ENCODE data around the gene SYK. TPM values are rescaled to one million over a fixed set of nuclear protein-coding genes. Genes with fewer than 3 reads are reported as not detected.

The SYK gene
- total and polyA plus RNA-seq, 2 of the 13 experiments (the other 11 are each of a cell fraction or from before 2014, with no cell fraction given), result not detected

- TF ChIP-seq ZNF609 (CRISPR knock-in tag; IDR thresholded peaks at IDR 0.05; ENCODE audit: borderline replicate concordance) (no peak), DPF2 (CRISPR knock-in tag; IDR thresholded peaks at IDR 0.05; ENCODE audit: borderline replicate concordance, low read depth) (no peak)
Observed at GRCh38 chr9:90778746-90779145, 22.9 kb upstream of the SYK start (continued).

GRCh38 chr9:90783552-90783951 is 18.1 kb upstream of the SYK start:
- intact Hi-C loops (cut with micrococcal nuclease; ENCODE audit: unreplicated experiment), result no loop called here
- ATAC-seq (no peak), FAIRE-seq (no peak), DNase-seq (ENCODE audit: low spot score) (no peak)
- no peak overlapping the region for H3K27ac ChIP-seq (ENCODE audit: extremely low read length, insufficient read depth, low read length)
- no peaks in the 10 kb centered on the region for H3K9me3 ChIP-seq (ENCODE audit: low read length)
- H3K4me1 ChIP-seq (ENCODE audit: insufficient read depth, low read length), result no peaks in the 10 kb centered on the region
- in situ Hi-C loops (cut with HindIII; ENCODE audit: extremely low pct_ligation_motif_present, low pct_unique_long_range_greater_than_20kb), result no loop called here
- H3K79me2 ChIP-seq (ENCODE audit: insufficient read depth, low read length), result no peaks in the 10 kb centered on the region
- no peak overlapping the region for H3K4me2 ChIP-seq (ENCODE audit: low read depth, low read length)
- H3K9ac ChIP-seq (ENCODE audit: insufficient read depth, low read depth, low read length), result no peak overlapping the region
- 2% methylated on average over 3 of the region's 3 CpGs for WGBS (ENCODE audit: low lambda C conversion rate)
- CTCF ChIA-PET (ENCODE audit: low intra/inter-chr PET ratio, low total read pairs), result no interaction called here
- no peaks in the 10 kb centered on the region for H3K36me3 ChIP-seq (replicated peaks in 1 of 2; ENCODE audit: control insufficient read depth in 1 of 2, insufficient read depth in 2 of 2, low read length in 2 of 2)
- H3K27me3 ChIP-seq (ENCODE audit: control insufficient read depth in 1 of 2, insufficient read depth in 2 of 2, low read length in 2 of 2), result no peaks in the 10 kb centered on the region
- POLR2A ChIA-PET, result no interaction called here
- BruUV-seq (replicated peaks), result no TSS peak
- no peaks in the 10 kb centered on the region for H4K20me1 ChIP-seq (ENCODE audit: insufficient read depth, low read length)
- H3K4me3 ChIP-seq (replicated peaks in 1 of 3; ENCODE audit: insufficient read depth in 1 of 3, low read depth in 2 of 3, low read length in 3 of 3), result no peak overlapping the region
- H2AFZ ChIP-seq (ENCODE audit: low read length), result no peak overlapping the region
- TF ChIP-seq RFX5 (IDR thresholded peaks at IDR 0.05; ENCODE audit: low read depth, low read length) (no peak), ZBTB1 (CRISPR knock-in tag; IDR thresholded peaks at IDR 0.05; ENCODE audit: borderline replicate concordance) (no peak), SP5 (CRISPR knock-in tag; IDR thresholded peaks at IDR 0.05; ENCODE audit: borderline replicate concordance, low read depth) (no peak), TCF12 (IDR thresholded peaks at IDR 0.05) (no peak), TCF12 (CRISPR knock-in tag; IDR thresholded peaks at IDR 0.05) (no peak), ATF2 (CRISPR knock-in tag; IDR thresholded peaks at IDR 0.05) (no peak), SKIL (CRISPR knock-in tag; IDR thresholded peaks at IDR 0.05; ENCODE audit: borderline replicate concordance) (no peak), ZNF879 (CRISPR knock-in tag; IDR thresholded peaks at IDR 0.05) (no peak), MEIS1 (CRISPR knock-in tag; IDR thresholded peaks at IDR 0.05; ENCODE audit: borderline replicate concordance) (no peak), ZNF644 (CRISPR knock-in tag; IDR thresholded peaks at IDR 0.05; ENCODE audit: low read depth) (no peak), DR1 (CRISPR knock-in tag; IDR thresholded peaks at IDR 0.05) (no peak), GATAD2A (CRISPR knock-in tag; IDR thresholded peaks at IDR 0.05) (no peak), ZNF354B (CRISPR knock-in tag; IDR thresholded peaks at IDR 0.05) (no peak), BORCS8-MEF2B (CRISPR knock-in tag; IDR thresholded peaks at IDR 0.05) (no peak)
